HG02870 (cell line): ENCODE data around the gene KIRREL3.

Experiments used
- ATAC-seq: cut with Tn5 transposase; IDR thresholded peaks from one replicate; pipeline ENCODE4 v1.9.1; 2021; ENCODE audit warnings: mild to moderate bottlenecking, moderate library complexity; ENCODE audit not compliant: unreplicated experiment

Gene KIRREL3

GRCh38 chr11:126497581-126498122, 502.9 kb downstream of the KIRREL3 start:
- no peak for ATAC-seq

- ATAC-seq: no peak
These were observed 503.8 kb downstream of the KIRREL3 start for GRCh38 chr11:126496576-126497337.

DNA sequence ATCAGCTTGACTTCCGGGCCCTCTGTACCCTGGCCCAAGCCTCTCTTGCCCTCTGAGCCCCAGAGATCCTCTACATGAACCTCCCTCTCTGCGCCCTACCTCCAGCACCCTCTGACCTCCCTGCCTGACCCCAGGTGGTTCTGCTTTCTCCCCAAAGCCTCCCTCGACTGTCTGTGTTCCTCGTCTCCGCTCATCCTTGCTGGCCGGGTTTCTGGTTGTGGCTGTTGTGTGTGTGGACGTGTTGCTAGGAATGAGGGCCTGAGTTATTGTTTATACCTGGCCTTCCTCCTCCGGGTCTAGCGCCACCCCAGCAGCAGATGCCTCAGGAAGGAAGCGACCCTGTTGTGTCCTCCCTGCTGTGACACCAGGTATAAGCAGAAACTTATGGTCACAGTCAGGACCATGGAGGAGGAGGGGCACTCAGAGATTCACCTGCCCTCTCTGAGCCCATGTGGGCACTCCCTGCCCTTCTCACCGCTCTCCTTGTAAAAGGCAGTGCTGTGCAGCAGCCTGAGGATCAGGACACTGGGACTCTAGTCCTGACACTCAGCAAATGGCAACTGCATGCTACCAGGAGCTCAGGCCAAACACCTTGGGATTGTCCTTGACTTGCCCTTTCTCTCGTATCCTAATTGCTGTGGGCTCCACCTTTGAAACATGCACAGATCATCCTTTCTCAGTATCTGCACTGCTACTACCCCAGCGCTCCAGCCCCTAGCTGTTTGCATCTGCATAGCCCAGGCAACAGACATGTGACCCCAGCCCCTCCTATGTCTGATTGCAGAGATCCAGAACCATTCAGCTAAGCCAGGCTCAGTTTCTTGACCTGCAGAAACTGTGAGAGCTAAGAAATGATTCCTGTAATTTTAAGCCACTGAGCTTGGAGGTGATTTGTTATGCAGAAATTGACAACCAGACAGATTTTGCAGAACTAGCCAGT, 505.0 kb downstream of the KIRREL3 start:
- no peak for ATAC-seq

DNA sequence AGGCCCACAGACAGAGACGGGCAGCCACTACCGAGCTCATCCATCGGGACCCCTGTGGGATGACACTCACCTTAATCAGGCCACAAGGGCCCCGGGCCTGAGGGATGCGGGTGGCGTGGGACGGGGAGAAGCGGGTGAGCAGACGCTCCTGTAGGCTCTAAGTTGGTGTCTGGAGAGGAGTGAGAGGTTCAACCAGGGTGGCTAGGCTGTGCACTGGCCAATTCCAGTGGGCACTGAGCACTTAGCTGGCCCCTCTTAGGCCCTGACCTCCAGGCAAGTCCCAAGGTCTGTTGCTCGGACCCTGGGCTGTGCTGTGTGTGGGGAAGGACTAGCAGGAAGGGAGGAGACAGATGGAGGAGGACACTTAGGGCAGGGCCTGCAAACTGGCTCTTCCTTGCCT, 505.7 kb downstream of the KIRREL3 start:
- no peak for ATAC-seq

GRCh38 chr11:126492331-126493082, 508.1 kb downstream of the KIRREL3 start:
- ATAC-seq: no peak

DNA sequence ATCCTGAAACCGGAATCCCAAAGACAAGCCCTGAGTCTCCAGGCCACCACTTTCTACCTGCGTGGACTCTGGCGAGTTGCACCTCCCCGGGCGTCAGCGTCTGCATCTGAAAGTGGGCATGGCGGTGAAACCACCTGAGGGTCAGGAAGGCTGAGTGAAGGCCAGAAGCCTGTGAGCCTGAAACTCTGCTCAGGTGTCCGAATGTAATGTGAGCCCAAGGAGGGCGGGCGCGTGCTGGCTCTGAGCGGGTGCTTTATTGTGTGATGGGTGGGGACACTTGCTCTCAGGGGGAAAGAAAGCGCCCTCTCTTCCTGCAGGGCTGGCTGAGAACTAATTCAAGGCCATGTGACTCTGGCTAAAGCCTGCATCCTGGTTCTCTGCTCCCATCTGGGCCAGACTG, 509.5 kb downstream of the KIRREL3 start:
- ATAC-seq: no peak

- no peak for ATAC-seq
These were observed 510.5 kb downstream of the KIRREL3 start for GRCh38 chr11:126489836-126490660.

- ATAC-seq: no peak
These were observed 511.8 kb downstream of the KIRREL3 start for GRCh38 chr11:126488591-126489370.

DNA sequence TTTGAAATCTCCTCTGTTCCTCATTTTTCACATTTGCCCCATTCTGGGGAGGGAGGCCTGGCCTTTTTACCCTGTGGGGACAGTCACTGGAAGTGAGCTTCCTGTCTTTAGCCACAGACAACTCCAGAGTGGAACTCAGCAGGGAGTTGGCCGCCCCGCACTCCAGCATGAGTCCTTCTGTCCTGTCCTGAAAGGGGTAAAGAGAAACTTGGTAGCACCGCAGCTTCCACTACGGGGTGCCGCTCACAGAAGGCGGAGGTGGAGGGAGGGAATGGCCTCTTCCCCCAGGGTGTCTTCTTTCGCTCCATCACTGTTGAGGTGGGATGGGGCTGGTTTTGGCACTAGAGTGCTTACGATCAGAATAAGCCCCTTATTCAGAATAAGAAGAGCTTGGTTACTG, 512.9 kb downstream of the KIRREL3 start:
- ATAC-seq: no peak

GRCh38 chr11:126485986-126486635, 514.5 kb downstream of the KIRREL3 start:
- no peak for ATAC-seq

- ATAC-seq: peak; percentile 72
These were observed 515.4 kb downstream of the KIRREL3 start for GRCh38 chr11:126485021-126485792.

DNA sequence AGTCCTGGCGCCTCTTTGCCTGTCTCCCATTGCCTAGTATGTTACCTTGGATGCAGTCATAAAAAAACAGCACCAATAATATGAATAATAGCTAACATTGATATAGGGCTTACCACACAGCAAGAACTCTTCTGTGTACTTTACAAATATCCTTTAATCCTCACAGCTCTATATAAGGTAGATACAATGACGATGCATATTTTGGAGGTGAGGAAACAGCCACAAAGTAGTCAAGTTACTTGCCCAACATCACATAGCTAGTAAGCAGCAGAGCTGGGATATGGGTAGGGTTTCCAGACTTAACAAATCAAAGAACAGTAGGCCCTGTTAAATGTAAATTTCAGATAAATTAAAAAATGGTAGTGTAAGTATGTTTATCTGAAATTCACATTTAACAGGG, 516.3 kb downstream of the KIRREL3 start:
- ATAC-seq: no peak

- no peak for ATAC-seq
These were observed 516.9 kb downstream of the KIRREL3 start for GRCh38 chr11:126483621-126484195.

- ATAC-seq: no peak
These were observed 517.9 kb downstream of the KIRREL3 start for GRCh38 chr11:126482586-126483108.

DNA sequence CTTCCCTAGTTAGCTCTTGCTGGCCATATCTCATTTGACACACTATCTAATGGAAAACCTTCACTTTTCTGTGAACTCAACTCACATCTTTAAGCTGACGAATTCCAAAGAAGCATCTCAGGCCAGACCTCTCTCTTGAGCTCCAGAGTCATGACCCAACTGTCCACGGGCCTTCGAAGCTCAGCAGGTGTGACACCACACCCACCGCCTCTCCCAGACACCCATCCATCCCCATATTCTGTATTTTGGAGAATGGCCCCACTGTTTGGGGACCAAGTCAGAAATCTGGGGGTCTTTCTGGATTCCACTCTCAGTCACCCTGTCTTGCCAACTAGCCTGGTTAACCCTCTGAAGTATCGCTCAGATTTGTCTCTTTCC, 519.3 kb downstream of the KIRREL3 start:
- no peak for ATAC-seq

GRCh38 chr11:126480410-126481302, 519.9 kb downstream of the KIRREL3 start:
- no peak for ATAC-seq
